HL-60 (cell line): ENCODE data around the gene YY2.
"Not testable (repeated sequence)": the region's sequence is repeated elsewhere in the genome, so short reads cannot be mapped to it uniquely, and the experiment has no call there.

ENCODE experiments used
- DNase-seq, 2 experiments: peaks; one replicate each; pipeline ENCODE4 v3.0.0-alpha.2; 2010 to 2020; ENCODE audit warnings: low read depth in 1 of 2, low spot score in 1 of 2
- H3K27ac ChIP-seq: fragments of 250-450 bp; sonication (Bioruptor Pico); replicated peaks from 2 replicates; pipeline ENCODE4 v1.5.1; 2020; ENCODE audit warnings: mild to moderate bottlenecking, moderate library complexity
- H3K27me3 ChIP-seq: fragments of 250-450 bp; sonication (Bioruptor Pico); 2 replicates; pipeline ENCODE4 v1.5.1; 2021; ENCODE audit warnings: mild to moderate bottlenecking, moderate library complexity; ENCODE audit not compliant: insufficient read depth, poor library complexity, severe bottlenecking
- H3K4me3 ChIP-seq: replicated peaks from 2 replicates; pipeline ENCODE4 v1.5.1; 2011; ENCODE audit warnings: mild to moderate bottlenecking, control low read depth, low read length; ENCODE audit not compliant: insufficient read depth
- CTCF ChIP-seq: IDR thresholded peaks from one replicate; pipeline ENCODE4 v1.5.1; 2011; ENCODE audit warnings: low read length, control low read depth, inconsistent platforms; ENCODE audit not compliant: insufficient read depth
- GABPA ChIP-seq: IDR thresholded peaks from 2 replicates; pipeline ENCODE4 v1.6.1; 2012; ENCODE audit warnings: low read depth
- POLR2AphosphoS5 ChIP-seq: IDR thresholded peaks from 2 replicates; pipeline ENCODE4 v1.6.1; 2012; ENCODE audit warnings: low read depth
- REST ChIP-seq: IDR thresholded peaks from 2 replicates; pipeline ENCODE4 v1.6.1; 2012; ENCODE audit warnings: low read depth; ENCODE audit not compliant: insufficient replicate concordance
- SPI1 ChIP-seq: IDR thresholded peaks from 2 replicates; pipeline ENCODE4 v1.6.1; 2012; ENCODE audit warnings: low read depth, mild to moderate bottlenecking, borderline replicate concordance

Gene YY2

GRCh38 chrX:21812628-21813027, 43.2 kb upstream of the YY2 start:
- H3K4me3 ChIP-seq, result no peak overlapping the region
- DNase-seq, result no peak
- TF ChIP-seq GABPA (no peak), SPI1 (no peak), CTCF (no peak), POLR2AphosphoS5 (no peak), REST (no peak)
- no peaks in the 10 kb centered on the region for H3K27me3 ChIP-seq
- no peak overlapping the region for H3K27ac ChIP-seq

- Histone ChIP-seq H3K27me3 (no peaks in the 10 kb centered on the region), H3K27ac (no peak overlapping the region), H3K4me3 (no peak overlapping the region)
- no peak for TF ChIP-seq SPI1
- TF ChIP-seq CTCF, result no peak
- TF ChIP-seq GABPA, result no peak
- TF ChIP-seq POLR2AphosphoS5, result no peak
- no peak for TF ChIP-seq REST
- no peak for DNase-seq
These were observed 42.0 kb upstream of the YY2 start for GRCh38 chrX:21813612-21814368.

- H3K4me3 ChIP-seq, result no peak overlapping the region
- TF ChIP-seq REST (no peak), GABPA (no peak), SPI1 (no peak), POLR2AphosphoS5 (no peak), CTCF (no peak)
- H3K27ac ChIP-seq, result no peak overlapping the region
- DNase-seq, result no peak
- no peaks in the 10 kb centered on the region for H3K27me3 ChIP-seq
These were observed 39.7 kb upstream of the YY2 start for GRCh38 chrX:21816136-21816535.

- H3K27ac ChIP-seq, H3K27me3 ChIP-seq, DNase-seq, H3K4me3 ChIP-seq: not testable (repeated sequence)
These were observed 35.6 kb upstream of the YY2 start for GRCh38 chrX:21820170-21820569.
